Breast epithelium (tissue), 4 donors: ENCODE data around the gene HS3ST3A1. TPM values are rescaled to one million over a fixed set of nuclear protein-coding genes. Genes with fewer than 3 reads are reported as not detected.

Experiments used
- DNase-seq, 2 donors: peaks; one replicate each; pipeline ENCODE4 v3.0.0-alpha.2; 2019; ENCODE audit warnings: low spot score in 2 of 2
- H3K27ac ChIP-seq, 2 donors: fragments of 200-600 bp; sonication (generic) in 1 of 2; one replicate each; pipeline ENCODE4 v1.5.1; 2016 to 2019; ENCODE audit warnings: mild to moderate bottlenecking in 1 of 2
- H3K27me3 ChIP-seq, 2 donors: fragments of 200-600 bp; sonication (generic) in 1 of 2; one replicate each; pipeline versions ENCODE4 v1.5.1 to v1.6.0; 2017 to 2019; ENCODE audit warnings: control low read depth in 1 of 2, mild to moderate bottlenecking in 1 of 2
- H3K36me3 ChIP-seq: fragments of 200-600 bp; one replicate; pipeline ENCODE4 v1.5.1; 2019
- H3K4me1 ChIP-seq, 2 donors: fragments of 200-600 bp; sonication (generic); one replicate each; pipeline ENCODE4 v1.5.1; 2016 to 2019; ENCODE audit warnings: control low read depth in 1 of 2
- H3K4me3 ChIP-seq, 3 donors: fragments of 200-600 bp; sonication (generic); 1 replicate in 2 of 3; 2 replicates in 1 of 3; pipeline ENCODE4 v1.5.1; 2016 to 2019; ENCODE audit warnings: mild to moderate bottlenecking in 3 of 3, moderate library complexity in 2 of 3
- H3K9me3 ChIP-seq, 2 donors: fragments of 200-600 bp; sonication (generic) in 1 of 2; one replicate each; pipeline ENCODE4 v1.5.1; 2016 to 2019; ENCODE audit warnings: control low read depth in 1 of 2
- CTCF ChIP-seq, 3 donors: fragments of 450-650 bp; IDR thresholded peaks; one replicate each; pipeline ENCODE4 v1.5.1; 2016 to 2017; ENCODE audit warnings: antibody characterized with exemption in 3 of 3, mild to moderate bottlenecking in 3 of 3, moderate library complexity in 3 of 3
- POLR2A ChIP-seq: fragments of 450-650 bp; IDR thresholded peaks from one replicate; pipeline ENCODE4 v1.6.1; 2016; ENCODE audit warnings: antibody characterized with exemption, mild to moderate bottlenecking, moderate library complexity
- POLR2AphosphoS5 ChIP-seq, 3 donors: sonication (generic); formaldehyde crosslinking; IDR thresholded peaks; one replicate each; pipeline ENCODE4 v1.6.1; 2017; ENCODE audit warnings: antibody characterized with exemption in 3 of 3
- intact Hi-C: fragments of 100-400 bp; cut with DNase I; formaldehyde crosslinking; loops from one replicate; pipeline ENCODE4 v1.15.1; 2023; ENCODE audit warnings: low total_unique reads
- total RNA-seq, 3 donors: library from RNA; depleted of rRNA; stranded (reverse); fragments of >200 nt; gene quantifications; one replicate each; pipeline ENCODE4 v1.1.0, GENCODE V29; 2016

Gene HS3ST3A1
- total RNA-seq, 3 donors from 2014 or later, result 0.66 to 1.4 (median 1.0) TPM

GRCh38 chr17:13563866-13564265 is 37.9 kb downstream of the HS3ST3A1 start:
- Histone ChIP-seq H3K27ac (no peak overlapping the region), H3K27me3 (no peaks in the 10 kb centered on the region), H3K36me3 (no peaks in the 10 kb centered on the region), H3K4me3 (no peak overlapping the region), H3K9me3 (no peaks in the 10 kb centered on the region), H3K4me1 (no peaks in the 10 kb centered on the region)
- intact Hi-C loops, result no loop called here
- TF ChIP-seq CTCF (IDR thresholded peaks at IDR 0.05) (no peak), POLR2A (no peak)
- DNase-seq, result no peak

DNA sequence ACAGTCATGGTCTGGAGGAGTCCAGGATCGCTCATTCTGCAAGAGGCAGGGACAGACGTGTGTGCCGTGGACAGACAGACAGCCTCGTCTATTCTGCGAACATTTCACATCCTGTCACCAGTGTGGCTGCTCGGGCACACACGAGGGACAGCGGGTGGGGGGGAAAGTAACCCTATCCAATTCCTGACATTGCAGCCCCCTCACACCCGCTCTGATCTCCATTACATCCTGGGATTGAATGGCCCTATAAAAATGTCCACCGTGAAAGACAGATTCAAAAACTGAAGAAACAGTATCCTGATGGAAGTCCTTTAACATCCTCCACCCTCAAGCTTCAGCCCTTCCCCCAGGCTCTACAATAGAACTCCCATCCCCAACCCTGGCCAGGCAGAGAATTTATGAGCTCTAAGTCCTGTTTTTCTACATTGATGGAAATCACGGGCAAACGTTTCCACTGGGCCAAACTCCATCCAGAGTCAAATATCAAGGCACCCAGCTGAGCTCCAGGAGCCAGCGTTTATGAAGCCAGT is 39.4 kb downstream of the HS3ST3A1 start:
- no peaks in the 10 kb centered on the region for H3K4me1 ChIP-seq
- intact Hi-C loops, result no loop called here
- no peak overlapping the region for H3K27ac ChIP-seq
- no peaks in the 10 kb centered on the region for H3K27me3 ChIP-seq
- H3K36me3 ChIP-seq, result no peaks in the 10 kb centered on the region
- H3K4me3 ChIP-seq, result no peak overlapping the region
- DNase-seq, result no peak
- TF ChIP-seq CTCF (IDR thresholded peaks at IDR 0.05), result no peak
- TF ChIP-seq POLR2AphosphoS5 (IDR thresholded peaks at IDR 0.05), result no peak
- TF ChIP-seq POLR2A, result no peak
- no peaks in the 10 kb centered on the region for H3K9me3 ChIP-seq

GRCh38 chr17:13561606-13562270 is 40.0 kb downstream of the HS3ST3A1 start:
- intact Hi-C loops, result no loop called here
- H3K36me3 ChIP-seq, result no peaks in the 10 kb centered on the region
- no peak overlapping the region for H3K4me3 ChIP-seq
- no peaks in the 10 kb centered on the region for H3K27me3 ChIP-seq
- H3K27ac ChIP-seq, result no peak overlapping the region
- DNase-seq, result no peak
- no peak for TF ChIP-seq POLR2AphosphoS5 (IDR thresholded peaks at IDR 0.05)
- TF ChIP-seq CTCF (IDR thresholded peaks at IDR 0.05), result no peak
- TF ChIP-seq POLR2A, result no peak
- H3K4me1 ChIP-seq, result no peaks in the 10 kb centered on the region
- H3K9me3 ChIP-seq, result no peaks in the 10 kb centered on the region

GRCh38 chr17:13560935-13561334 is 40.8 kb downstream of the HS3ST3A1 start:
- H3K27ac ChIP-seq, result no peak overlapping the region
- intact Hi-C loops, result no loop called here
- no peak overlapping the region for H3K4me3 ChIP-seq

More at GRCh38 chr17:13560935-13561334, 40.8 kb downstream of the HS3ST3A1 start:
- H3K4me1 ChIP-seq, result no peaks in the 10 kb centered on the region
- H3K27me3 ChIP-seq, result no peaks in the 10 kb centered on the region
- H3K36me3 ChIP-seq, result no peaks in the 10 kb centered on the region
- DNase-seq, result no peak
- H3K9me3 ChIP-seq, result no peaks in the 10 kb centered on the region
- TF ChIP-seq POLR2AphosphoS5 (IDR thresholded peaks at IDR 0.05) (no peak), CTCF (IDR thresholded peaks at IDR 0.05) (no peak), POLR2A (no peak)
